Inferior parietal cortex (tissue), 1 donor: Measurements from ENCODE around the gene PYCARD.
"Not testable (repeated sequence)": the region's sequence is repeated elsewhere in the genome, so short reads cannot be mapped to it uniquely, and the experiment has no call there.

Source experiments
- DNase-seq: peaks from one replicate; pipeline ENCODE4 v3.0.0-alpha.2; 2016; ENCODE audit errors: extremely low spot score

The PYCARD gene

GRCh38 chr16:31215287-31216162 lies 13.0 kb upstream of the PYCARD start:
- DNase-seq = no peak

DNA sequence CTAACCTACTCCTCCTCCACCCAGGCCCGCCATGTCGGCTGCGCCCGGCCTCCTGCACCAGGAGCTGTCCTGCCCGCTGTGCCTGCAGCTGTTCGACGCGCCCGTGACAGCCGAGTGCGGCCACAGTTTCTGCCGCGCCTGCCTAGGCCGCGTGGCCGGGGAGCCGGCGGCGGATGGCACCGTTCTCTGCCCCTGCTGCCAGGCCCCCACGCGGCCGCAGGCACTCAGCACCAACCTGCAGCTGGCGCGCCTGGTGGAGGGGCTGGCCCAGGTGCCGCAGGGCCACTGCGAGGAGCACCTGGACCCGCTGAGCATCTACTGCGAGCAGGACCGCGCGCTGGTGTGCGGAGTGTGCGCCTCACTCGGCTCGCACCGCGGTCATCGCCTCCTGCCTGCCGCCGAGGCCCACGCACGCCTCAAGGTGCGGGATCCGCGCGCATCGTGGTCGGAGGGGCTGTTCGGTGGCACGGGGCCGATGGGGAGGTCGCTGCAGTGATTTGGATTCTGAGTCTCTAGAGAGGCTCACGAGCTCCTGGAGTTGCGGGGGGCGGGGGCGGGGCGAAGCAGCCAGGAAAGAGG lies 12.2 kb upstream of the PYCARD start:
- DNase-seq = no peak

- DNase-seq = no peak
Measured at GRCh38 chr16:31213877-31214707, 11.5 kb upstream of the PYCARD start, which contains the start of gene TRIM72. TSS of gene TRIM72 (plus strand) at chr16:31214119. CDS start at chr16:31214739, 620 bp downstream.

- no peak for DNase-seq
Measured at GRCh38 chr16:31213342-31213741, 10.8 kb upstream of the PYCARD start.

DNA sequence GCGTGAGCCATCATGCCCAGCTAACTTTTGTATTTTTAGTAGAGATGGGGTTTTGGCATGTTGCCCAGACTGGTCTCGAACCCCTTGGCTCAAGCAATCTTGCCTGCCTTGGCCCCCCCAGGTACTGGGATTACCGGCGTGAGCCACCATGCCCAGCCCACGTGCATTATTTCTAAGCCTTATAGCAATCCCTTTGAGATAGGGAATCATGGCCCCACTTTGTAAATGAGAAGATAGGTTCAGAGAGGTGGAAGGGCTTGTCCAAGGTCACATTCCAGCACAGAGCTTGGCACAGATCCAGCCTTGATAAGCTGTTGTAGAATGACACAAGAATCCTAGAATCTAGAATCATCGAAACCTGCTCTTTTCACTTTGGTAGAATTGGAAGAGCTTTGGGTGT lies 4.2 kb upstream of the PYCARD start:
- DNase-seq = no peak

DNA sequence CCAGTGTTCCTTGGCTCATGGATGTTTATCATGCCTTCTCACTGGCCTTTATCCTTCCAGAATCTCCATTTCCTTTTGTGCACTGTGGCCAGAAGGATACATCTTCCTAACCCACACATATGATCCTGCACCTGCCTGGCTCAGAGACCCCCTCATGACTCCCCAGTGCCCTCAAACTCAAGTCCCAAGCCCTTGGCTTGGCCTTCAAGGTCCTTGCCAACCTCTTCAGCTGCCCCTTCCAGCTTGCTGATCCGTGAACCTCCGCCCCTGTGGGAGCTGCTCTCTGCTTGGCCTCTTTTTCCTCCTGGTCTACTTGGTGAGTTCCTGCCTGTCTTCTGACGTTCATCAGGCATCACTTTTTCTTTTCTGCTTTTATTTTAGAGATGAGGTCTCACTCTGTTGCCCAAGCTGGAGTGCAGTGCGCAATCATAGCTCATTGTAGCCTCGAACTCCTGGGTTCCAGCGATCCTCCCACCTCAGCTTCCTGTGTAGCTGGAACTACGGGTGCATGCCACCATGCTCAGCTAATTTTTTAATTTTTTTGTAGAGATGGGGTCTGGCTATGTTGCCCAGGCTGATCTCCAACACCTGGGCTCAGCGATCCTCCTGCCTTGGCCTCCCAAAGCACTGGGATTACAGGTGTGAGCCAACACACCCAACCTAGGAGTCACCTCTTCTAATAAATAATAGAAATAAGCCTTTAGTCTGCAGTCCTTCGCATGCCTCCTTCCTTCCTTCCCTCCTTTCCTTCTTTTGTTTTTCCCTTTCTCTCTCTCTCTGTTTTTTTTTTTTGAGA lies 2.5 kb upstream of the PYCARD start:
- DNase-seq = no peak

DNA sequence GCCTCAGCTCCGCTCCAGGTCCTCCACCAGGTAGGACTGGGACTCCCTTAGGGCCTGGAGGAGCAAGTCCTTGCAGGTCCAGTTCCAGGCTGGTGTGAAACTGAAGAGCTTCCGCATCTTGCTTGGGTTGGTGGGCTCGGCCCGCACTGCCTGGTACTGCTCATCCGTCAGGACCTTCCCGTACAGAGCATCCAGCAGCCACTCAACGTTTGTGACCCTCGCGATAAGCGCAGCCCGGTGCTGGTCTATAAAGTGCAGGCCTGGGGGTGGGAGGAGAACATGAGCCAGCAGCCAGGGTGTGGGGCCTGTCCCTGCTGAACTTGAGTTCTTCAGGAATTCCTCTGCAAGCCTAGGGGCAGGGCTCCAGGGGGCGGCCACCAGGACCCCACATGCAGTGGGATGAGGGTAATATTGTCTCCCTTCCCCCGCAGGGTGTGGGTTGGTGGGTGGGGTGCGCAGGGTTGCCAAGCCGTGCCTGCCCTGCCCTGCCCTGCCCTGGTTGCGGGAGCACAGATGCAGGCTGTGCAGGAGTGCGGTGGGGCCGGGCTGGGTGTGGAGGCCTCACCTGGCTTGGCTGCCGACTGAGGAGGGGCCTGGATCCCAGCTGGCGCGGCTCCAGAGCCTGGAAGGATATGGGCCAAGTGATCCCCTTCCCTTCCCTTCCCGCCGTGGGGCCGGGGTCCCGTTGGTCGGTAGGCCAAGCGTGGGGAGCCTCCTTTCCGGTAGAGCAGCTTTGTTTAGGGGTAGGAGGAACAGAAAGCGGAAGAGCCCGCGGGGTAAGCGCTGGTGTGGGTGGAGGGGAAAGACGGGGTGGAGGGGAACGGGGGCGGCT lies 762 bp downstream of the PYCARD start:
- DNase-seq = no peak

DNA sequence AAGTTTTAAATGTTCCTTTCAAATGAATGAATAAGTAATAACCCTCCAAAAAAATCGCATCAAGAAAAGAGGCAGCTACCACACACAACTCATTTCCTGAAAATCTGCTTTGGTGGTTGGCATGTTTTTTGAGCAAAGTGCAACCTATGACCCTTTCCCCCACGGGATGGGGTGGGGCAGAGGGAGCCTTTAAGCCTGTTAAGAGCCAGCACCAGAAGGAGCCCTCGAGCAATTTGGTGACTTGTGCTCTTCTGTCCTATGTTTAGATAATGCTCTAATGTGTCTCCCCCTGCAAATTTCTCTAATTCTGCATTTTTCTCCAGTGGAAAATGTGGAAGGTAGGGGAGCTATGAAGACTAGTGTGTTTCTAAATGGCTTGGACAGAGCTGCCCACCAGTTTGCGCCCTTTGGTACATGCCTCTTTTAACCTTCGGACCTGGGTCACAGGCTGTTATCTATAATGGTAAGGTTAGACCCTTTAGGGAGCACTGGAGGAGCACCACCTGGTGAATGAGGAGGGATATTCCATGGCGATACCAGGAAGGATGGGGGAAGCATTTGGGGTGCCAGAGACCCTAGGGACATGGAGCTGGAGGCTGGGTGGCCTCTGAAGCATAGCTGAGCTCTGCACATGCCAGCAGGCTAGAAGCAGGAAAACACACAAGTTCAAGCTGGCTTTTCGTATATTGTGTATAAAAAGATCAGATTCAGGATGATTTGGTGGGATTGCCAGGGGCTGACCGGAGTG lies 1.6 kb downstream of the PYCARD start:
- DNase-seq = no peak

DNA sequence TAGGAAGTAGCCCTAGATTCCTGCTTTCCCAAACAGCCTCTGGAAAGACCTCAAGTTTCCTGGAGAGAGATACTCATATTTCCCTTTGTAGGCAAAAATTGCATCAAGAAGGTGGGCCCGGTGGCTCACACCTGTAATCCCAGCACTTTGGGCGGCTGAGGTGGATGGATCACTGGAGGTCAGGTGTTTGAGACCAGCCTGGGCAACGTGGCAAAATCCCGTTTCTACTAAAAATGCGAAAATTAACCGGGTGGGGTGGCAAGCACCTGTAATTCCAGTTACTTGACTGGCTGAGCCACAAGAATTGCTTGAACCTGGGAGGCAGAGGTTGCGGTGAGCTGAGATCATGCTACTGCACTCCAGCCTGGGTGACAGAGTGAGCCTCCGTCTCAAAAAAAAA lies 2.4 kb downstream of the PYCARD start:
- DNase-seq = not testable (repeated sequence)

- no peak for DNase-seq
Measured at GRCh38 chr16:31199430-31200041, 3.0 kb downstream of the PYCARD start.

DNA sequence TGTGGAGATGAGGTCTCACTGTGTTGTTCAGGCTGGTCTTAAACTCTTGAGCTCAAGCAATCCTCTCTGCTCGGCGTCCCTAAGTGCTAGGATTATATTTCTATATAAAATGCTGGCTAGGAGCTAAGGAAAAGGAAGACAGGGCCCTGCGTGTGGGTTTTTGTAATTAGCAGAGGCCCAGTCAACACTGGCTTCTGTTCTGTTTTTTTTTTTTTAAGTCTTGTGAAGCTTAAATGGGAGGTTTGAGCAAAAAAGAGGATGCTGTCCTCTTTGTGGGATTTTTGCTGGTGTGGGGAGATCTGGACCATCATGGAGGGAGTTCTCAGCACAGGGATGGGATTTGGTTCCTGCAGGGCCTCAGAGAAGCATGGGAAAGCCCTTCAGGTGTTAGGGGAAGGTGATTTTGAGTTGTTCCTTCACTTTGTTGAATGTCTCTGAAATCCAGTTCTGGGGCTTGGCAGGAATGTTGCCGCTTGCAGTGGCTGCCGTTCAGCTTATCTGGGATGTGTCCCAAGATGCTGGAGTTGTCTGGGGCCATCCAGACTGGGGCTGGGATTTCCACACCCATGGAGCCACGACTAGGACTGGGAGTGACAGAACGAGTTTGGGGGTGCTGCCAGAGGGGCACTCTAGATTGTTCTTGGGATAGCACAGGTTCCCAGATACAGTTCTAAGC lies 4.2 kb downstream of the PYCARD start:
- no peak for DNase-seq

DNA sequence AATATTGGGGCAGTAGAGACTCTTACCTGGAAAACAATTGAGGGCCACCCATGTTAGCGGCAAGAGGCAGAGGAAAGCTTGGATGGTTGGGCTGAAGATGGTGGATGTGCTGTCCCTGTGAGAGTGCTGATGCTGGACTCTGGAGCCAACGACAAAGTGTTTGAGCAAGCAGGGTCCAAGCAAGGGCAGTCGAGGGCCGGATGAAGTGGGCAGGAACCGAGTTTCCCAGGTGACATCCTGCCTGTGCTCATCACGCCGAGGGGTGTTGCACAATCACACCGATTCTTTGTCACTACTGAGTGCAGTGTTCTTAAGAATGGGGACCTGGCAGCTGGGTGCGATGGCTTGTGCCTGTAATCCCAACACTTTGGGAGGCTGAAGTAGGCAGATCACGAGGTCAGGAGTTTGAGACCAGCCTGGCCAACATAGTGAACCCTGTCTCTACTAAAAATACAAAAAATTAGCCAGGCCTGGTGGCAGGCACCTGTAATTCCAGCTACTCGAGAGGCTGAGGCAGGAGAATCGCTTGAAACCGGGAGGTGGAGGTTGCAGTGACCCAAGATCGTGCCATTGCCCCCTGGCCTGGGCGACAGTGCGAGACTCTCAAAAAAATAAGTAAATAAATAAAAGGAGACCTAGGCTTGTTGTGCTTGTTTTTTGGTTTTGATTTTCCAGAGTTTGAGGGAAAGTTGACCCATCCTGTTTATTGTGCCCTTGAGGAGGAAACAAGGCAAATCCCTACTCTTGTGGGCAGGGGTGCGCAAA lies 6.1 kb downstream of the PYCARD start:
- DNase-seq = no peak

- not testable (repeated sequence) for DNase-seq
Measured at GRCh38 chr16:31195861-31196260, 6.7 kb downstream of the PYCARD start.

- DNase-seq = no peak
Measured at GRCh38 chr16:31194898-31195297, 7.7 kb downstream of the PYCARD start.

GRCh38 chr16:31193874-31194273 lies 8.7 kb downstream of the PYCARD start:
- no peak for DNase-seq

GRCh38 chr16:31192856-31193642 lies 9.5 kb downstream of the PYCARD start:
- no peak for DNase-seq

- no peak for DNase-seq
Measured at GRCh38 chr16:31191697-31192428, 10.7 kb downstream of the PYCARD start.
